HG02970 (cell line): ENCODE measurements around the gene SIM1.
A peak's percentile ranks its signal among the peaks of the same experiment; 100 is the strongest.

ENCODE experiments used
- ATAC-seq: cut with Tn5 transposase; IDR thresholded peaks from one replicate; pipeline ENCODE4 v1.9.1; 2021; ENCODE audit warnings: mild to moderate bottlenecking, moderate library complexity, moderate number of reproducible peaks; ENCODE audit not compliant: unreplicated experiment, low FRiP score

The SIM1 gene

DNA sequence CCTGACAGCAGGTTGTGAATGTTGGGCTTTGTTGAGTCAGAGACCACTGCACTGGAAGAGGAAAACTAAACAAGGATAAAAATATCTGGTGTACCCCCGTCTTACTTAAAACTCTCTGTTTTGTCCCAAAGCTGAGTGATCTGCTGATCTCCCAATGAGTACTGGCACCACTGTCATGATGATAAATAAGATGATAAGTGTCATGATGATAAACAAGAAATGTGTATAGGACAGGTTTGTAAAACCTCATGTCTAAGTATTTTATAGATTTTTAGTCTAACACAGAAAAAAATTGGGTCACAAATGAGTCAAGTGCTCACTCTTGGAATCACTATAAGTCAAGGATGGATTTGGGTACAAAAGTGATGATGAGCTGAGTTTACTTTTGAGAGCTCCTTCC is 8.5 kb upstream of the SIM1 start:
- no peak for ATAC-seq

GRCh38 chr6:100472674-100473073 is 8.0 kb upstream of the SIM1 start:
- peak; percentile 88 for ATAC-seq

DNA sequence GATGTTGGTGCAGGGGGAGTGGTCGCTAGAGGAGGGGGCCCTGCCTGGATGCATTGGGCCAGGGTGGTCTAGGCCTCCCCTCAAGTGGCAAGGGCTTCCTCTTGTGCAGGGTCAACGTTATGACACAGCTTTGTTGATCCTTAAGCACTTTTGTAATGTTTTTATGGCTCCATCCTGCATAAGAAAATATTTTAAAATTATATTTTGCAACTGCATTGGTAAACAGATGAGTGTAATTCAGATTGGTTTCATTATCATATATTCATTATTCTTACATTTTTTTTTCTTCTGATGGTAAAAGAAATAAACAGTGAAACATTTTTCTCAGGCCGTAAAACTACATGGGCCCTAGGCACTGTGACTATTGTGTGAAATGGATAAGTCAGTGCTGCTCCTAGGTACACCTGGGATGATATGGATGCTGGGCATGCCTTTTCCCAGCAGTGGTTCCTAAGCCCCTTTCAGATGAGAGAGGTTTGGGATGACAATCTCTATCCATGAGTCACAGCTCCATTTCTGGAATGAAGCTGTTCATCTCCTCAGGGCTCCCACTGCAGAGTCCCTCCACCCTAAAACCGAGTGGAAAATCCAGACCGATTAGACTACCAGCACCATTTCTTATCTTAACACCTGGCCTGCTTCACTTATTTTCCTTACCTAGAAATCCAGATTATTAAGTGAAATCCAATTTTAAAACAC is 5.8 kb upstream of the SIM1 start:
- ATAC-seq, result no peak

DNA sequence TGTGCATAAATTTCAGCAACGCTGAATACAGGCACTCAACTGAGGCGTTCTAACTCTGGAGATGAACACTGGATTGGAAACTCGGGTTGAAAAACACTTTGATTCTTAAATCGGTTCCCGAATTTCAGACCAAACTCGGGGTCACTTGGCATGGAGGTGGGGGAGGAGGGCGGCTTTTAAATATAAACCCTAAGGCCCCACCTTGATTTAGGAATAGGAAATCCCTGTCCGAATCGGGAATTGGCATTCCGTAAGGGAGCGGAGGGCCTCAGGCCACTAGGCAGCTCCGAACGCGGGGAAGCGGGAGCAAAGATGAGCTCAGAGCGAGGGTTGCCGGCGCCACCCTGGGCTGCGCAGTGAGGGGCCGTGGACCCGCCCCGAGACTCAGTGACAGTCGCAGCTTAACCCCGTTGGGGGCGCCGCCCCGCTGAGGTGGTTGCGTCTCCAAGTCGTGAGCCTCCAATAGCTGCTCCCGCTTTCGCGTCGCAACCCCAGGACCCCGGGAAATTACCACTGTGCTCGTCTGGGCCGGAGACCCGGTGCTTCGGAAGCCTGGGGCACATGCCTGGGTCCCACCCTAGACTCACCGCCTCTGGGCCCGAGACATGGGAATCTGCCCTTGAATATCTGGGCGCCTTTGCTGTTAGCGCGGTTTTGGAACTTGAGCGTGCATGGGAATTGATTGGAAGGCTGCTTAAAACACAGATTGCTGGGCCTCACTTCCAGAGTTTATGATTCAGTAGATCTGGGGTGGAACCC is 4.6 kb upstream of the SIM1 start:
- no peak for ATAC-seq

DNA sequence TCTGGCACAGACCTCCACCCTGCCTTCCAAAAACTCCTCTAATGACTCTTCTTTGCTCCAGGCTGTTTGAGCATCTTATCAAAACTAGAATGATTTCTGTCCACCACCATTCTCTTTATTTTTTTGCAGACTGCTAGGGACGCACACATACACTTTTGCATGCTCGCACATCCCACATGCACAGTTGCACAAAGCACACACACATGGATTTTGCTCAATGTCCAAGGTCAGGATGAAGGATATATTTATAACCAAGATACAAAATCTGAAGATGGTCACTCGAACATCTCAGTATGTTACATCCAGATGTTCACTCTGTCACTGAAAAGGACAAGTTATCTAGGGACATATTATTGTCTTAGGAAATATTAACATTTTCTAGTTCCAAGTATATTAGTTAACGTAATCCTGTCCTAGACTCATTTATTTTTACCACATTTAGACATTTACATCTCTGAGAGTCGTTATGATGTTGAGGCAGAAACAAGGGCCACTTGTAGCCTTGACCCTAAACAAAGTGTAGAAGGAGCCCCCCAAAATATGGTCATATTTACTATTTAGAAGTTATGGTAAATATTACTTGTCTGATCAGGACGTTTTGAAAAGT is 3.4 kb upstream of the SIM1 start:
- ATAC-seq, result no peak

DNA sequence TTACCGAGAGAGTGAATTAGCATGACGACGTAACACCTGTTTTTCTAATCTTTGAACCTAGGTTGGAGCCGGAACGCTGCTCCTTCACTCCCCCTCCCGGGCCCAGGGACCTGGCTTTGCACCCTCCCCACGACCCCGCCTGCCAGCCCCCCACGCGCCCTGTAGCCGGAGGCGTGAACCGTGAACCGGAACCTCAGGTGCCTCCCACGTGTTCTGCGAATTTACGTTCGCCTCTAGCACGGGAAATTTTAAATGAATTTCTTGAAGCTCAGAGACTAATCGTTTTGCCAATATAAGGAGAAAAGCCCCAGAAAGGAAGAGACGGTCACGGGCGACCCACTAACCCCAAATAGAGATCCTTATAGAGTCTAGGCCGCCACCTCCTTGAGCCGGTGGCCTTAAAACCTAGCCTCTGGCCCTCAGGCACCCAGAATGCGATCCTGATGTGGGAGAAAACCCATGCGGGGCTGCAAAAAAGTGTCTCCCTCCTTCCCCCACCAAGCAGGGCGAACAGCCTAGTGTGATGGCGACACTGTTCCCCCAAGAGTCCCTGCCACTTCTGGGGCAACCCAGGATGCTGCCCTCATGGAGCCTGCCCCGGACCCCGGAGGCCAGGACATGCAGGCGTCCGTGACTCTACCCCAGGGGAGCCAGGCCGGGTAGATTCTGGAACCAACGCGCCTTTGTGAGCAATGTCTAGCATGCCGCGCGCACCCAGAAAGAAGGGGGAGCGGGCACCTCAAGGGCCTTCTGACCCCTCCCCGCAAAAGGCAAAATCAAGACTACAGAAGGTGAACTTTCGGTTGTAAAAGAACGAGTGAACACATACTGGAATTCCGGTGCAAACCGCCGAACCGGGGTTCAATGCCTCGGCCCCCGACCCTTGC is 2.7 kb upstream of the SIM1 start:
- no peak for ATAC-seq

GRCh38 chr6:100466410-100467128 is 1.8 kb upstream of the SIM1 start:
- ATAC-seq, result no peak

- ATAC-seq, result no peak
Measured at GRCh38 chr6:100465701-100466409, 1.1 kb upstream of the SIM1 start.

DNA sequence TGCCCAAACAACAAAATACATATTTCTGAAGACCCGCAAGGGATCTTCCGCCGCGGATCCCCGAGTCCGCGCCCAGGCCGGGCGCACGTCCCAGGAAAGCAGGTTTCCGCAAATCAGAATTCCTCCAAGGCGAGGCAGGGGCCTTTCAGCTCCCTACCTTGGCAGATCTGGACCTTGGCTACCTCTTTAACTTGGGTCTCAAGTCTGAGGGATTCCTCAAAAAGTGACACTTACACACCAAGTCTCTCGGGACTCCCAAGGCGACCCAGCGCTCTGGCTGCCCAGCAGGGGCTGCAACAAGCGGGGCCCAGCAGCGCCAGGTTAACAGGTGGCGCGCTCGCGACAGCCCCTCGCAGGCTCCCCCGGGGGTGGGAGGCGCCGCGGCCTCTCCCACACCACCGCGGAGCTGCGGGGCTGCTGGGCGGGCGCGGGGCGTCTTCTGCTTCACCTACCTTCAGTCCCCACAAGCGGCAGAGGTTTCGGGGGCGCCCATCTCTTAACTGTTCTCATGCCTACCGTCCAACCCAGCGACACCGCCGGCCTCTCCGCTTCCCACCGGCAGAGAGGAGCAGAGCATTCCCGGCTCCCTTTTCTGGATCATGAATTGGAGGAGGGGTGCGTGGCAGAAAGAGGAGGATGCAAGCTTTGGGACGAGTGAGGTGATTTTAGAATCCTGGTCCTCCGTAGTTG is 414 bp downstream of the SIM1 start:
- ATAC-seq, result no peak

DNA sequence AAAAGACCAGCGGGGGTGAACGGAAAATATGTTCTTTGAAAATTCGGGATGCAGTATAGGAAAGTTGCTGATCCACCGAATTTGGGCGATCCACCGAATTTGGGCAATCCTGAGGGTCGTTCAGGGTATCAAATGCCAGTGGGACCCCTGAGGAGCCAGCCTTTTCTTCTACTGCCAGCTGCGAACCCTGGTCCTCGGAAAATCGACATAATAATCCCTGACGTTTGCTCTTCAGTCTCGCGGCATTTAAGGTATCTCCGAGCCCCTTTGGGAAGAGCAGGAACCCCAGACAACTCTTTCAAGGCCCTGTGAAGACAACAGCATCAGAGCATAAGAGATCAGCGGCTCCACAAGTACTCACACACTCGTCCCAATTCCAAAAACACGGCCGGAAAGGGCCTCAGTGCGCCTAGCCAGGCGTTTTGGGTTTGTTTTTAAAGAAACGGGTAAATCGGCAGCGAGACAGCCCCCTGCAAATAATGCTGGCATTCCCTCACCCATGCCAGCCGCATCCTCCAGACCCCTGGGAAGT is 1.0 kb downstream of the SIM1 start:
- ATAC-seq, result no peak

DNA sequence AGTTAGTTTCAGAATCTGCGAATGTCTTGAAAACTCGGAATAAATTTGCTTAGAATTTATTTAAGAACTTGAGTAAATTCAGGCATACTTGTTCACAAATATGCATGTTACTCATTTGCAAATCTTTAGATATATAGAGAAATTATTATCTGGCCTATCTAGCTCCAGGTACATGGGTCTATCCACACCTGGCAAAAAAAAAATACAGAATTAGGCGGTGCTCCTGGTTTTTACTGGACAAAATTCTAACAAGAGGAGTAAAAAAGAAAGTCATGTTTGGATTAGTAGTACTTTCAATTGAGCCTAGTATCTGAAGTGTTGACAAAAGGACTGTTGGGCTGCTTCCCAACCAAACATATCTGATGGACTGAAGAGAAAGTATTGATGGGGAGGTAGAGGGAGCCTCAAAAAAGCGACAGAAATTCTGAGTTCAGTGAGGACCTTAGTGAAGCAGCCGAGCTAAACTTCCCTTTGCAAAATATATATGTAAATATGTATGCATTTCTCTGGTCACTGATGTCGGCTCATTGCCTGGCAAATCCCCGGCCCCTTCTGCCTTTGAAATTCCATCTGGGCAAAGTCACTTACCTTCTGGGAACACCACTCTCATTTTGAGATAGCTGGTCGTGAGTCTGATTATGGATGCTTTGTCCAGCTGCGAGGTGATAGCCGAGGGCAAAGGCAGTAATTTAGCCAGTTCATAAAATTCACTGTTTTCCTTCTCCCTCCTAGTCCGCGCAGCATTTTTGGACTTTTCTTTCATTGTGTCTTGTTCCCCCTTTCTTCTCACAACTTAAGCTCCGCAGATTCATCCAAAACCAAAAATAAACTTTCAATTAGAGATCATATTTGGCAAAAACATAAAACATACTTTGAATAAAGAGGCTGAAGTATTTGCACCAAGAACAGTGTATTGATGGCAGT is 1.8 kb downstream of the SIM1 start:
- no peak for ATAC-seq

- ATAC-seq, result no peak
Measured at GRCh38 chr6:100461917-100462705, 2.6 kb downstream of the SIM1 start.

DNA sequence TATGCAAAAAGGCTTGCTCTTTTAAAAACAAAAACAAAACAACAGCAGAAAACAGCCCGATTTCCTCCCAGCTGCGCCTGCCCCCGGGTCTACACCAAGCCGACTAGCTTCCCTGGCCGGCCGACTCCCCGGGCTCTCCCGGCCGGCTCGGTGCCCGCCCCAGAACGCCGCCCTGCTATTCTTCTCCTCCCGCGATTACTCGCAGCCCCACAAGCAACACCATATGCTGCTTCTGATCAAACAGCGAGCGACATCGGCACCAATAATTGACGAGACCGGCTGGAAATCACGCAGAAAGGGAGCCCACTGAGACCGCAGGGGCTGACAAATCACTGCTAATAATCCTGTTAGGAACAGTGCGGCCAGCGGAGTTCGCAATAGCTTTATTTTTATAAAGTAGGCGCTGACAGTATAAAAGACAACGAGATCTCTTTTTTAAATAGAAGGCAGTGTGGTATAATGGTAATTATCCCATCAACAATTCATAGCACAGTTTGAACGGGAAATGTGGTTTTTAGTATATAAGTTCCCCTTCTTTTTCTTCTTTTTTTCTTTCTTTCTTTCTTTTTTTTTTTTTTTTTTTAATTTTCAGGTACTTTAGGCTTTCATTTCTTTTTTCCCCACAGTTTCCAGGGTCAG is 3.3 kb downstream of the SIM1 start:
- ATAC-seq, result no peak

DNA sequence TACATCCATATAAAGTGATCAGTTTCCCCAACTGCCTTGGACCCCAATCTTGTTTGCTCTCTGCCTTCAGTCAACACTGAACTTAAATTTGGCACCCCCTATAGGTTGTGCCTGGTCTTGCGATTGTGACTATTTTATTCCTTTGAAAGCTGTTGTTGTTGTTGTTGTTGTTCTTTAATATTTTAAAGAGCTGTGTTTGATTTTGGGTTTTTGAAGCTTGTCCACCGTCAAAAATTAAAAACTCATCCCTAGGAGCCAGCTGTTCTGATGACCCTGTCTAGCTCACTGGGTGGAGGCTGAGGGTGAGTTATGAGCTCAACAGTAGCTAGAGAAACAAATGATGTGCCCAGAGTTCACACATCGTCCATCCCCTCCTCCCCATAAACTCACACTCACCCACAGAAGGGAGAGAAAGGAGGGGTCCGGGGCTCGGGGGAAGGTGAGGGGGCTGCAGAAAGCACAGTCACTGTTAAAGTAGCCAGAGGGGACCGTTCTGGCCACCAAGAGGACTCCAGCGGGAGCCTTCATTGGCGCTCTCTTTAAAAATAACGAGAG is 4.0 kb downstream of the SIM1 start:
- no peak for ATAC-seq

DNA sequence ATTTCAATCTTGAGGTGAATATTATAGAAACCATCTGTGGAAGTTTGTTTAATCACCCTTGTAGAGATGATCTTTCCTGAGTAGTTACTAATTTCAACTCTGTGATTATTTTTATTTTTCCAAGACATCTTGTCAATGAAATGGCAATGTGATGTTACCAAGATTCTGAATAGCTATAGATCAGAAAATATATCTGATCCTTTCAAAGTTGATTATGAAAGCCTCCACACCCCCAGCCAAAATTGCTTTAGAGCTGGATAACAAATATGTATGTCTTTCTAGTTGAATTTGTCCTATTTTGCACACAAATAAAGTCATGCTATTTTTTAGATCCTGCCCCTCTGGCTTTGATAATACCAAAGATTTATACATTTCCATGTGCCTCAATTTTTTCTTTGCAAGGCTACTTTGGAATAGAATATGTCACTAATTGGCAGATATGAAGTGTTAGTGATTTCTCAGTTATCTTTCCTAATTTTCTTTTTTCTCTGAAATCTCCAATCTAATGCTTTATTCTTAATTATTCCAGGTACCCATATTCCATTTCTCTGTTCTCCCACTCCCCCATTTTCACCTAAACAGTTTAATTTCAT is 5.0 kb downstream of the SIM1 start:
- ATAC-seq, result no peak
